WTC11 (cell line): Measurements from ENCODE around the gene AIG1. TPM values are rescaled to one million over a fixed set of nuclear protein-coding genes. Genes with fewer than 3 reads are reported as not detected.

Source experiments
- ATAC-seq: fragments of 200-7000 bp; cut with Tn5 transposase; 2 replicates; pipeline ENCODE4 v1.10.0; 2021; ENCODE audit warnings: mild to moderate bottlenecking, moderate library complexity
- CTCF ChIA-PET: fragments of 300-600 bp; sonication (Branson Sonifier 250); formaldehyde crosslinking; loops from one replicate; lab custom pipeline; 2021; ENCODE audit warnings: antibody characterized with exemption; lab: Charles Lee
- POLR2A ChIA-PET: fragments of 350-600 bp; sonication (Branson Sonifier 250); formaldehyde crosslinking; loops from one replicate; lab custom pipeline; 2021; ENCODE audit warnings: antibody characterized with exemption; lab: Charles Lee
- DNase-seq: peaks from one replicate; pipeline ENCODE4 v3.0.0; 2021; ENCODE audit warnings: low spot score
- H3K27ac Mint-ChIP-seq: 2 replicates; pipeline ENCODE4 v1.8.0; 2021; ENCODE audit warnings: mixed read lengths
- H3K27me3 Mint-ChIP-seq: 2 replicates; pipeline ENCODE4 v1.8.0; 2021; ENCODE audit warnings: low read depth, mild to moderate bottlenecking, moderate library complexity, mixed read lengths
- H3K36me3 Mint-ChIP-seq: 2 replicates; pipeline ENCODE4 v1.8.0; 2021; ENCODE audit warnings: mixed read lengths
- H3K4me1 Mint-ChIP-seq: 2 replicates; pipeline ENCODE4 v1.8.0; 2022; ENCODE audit warnings: mixed read lengths
- H3K4me3 Mint-ChIP-seq: 2 replicates; pipeline ENCODE4 v1.8.0; 2021; ENCODE audit warnings: mild to moderate bottlenecking, moderate library complexity, mixed read lengths
- H3K9me3 Mint-ChIP-seq: 2 replicates; pipeline ENCODE4 v1.8.0; 2021; ENCODE audit warnings: mixed read lengths
- AFF4 ChIP-seq: sonication (generic); formaldehyde crosslinking; IDR thresholded peaks from 2 replicates; pipeline ENCODE4 v1.8.1; 2023; ENCODE audit warnings: mild to moderate bottlenecking, missing genetic modification reagents, borderline replicate concordance
- CREM ChIP-seq: sonication (generic); formaldehyde crosslinking; IDR thresholded peaks from 2 replicates; pipeline ENCODE4 v1.8.1; 2022; ENCODE audit warnings: mild to moderate bottlenecking, missing genetic modification reagents, moderate library complexity
- CTCF ChIP-seq: fragments of 200-600 bp; IDR thresholded peaks from 2 replicates; pipeline ENCODE4 v1.8.0; 2022; ENCODE audit warnings: antibody characterized with exemption
- GABPB1 ChIP-seq: sonication (generic); formaldehyde crosslinking; IDR thresholded peaks from 2 replicates; pipeline ENCODE4 v1.8.1; 2023; ENCODE audit warnings: mild to moderate bottlenecking, missing genetic modification reagents
- JUN ChIP-seq: sonication (generic); formaldehyde crosslinking; IDR thresholded peaks from 2 replicates; pipeline ENCODE4 v1.8.0; 2023; ENCODE audit warnings: mild to moderate bottlenecking, missing genetic modification reagents
- PRRX2 ChIP-seq: fragments of 250-450 bp; sonication (Bioruptor Pico); IDR thresholded peaks from 2 replicates; pipeline ENCODE4 v1.8.0; 2021; ENCODE audit warnings: mild to moderate bottlenecking
- SMAD4 ChIP-seq: sonication (generic); formaldehyde crosslinking; IDR thresholded peaks from 2 replicates; pipeline ENCODE4 v1.8.0; 2022; ENCODE audit warnings: mild to moderate bottlenecking, missing genetic modification reagents
- ZNF121 ChIP-seq: sonication (generic); formaldehyde crosslinking; IDR thresholded peaks from 2 replicates; pipeline ENCODE4 v1.8.0; 2023; ENCODE audit warnings: missing genetic modification reagents
- ZNF317 ChIP-seq: sonication (generic); formaldehyde crosslinking; IDR thresholded peaks from 2 replicates; pipeline ENCODE4 v1.8.1; 2023; ENCODE audit warnings: low read depth, mild to moderate bottlenecking, moderate library complexity, missing genetic modification reagents, borderline replicate concordance
- ZNF423 ChIP-seq: fragments of 250-450 bp; sonication (Bioruptor Pico); IDR thresholded peaks from 2 replicates; pipeline ENCODE4 v2.1.2; 2022; ENCODE audit warnings: mild to moderate bottlenecking, moderate library complexity
- ZNF425 ChIP-seq: fragments of 250-450 bp; sonication (Bioruptor Pico); conservative IDR thresholded peaks from 2 replicates; pipeline ENCODE4 v1.9.0; 2021; ENCODE audit warnings: mild to moderate bottlenecking
- total RNA-seq: library from RNA; stranded (reverse); gene quantifications from 3 replicates; pipeline ENCODE4 v1.2.3, GENCODE V29; 2021
- TF ChIP-seq, protein P1 (sequence below): sonication (generic); formaldehyde crosslinking; IDR thresholded peaks from 2 replicates; pipeline ENCODE4 v1.8.0; 2023; ENCODE audit warnings: mild to moderate bottlenecking, missing genetic modification reagents
- TF ChIP-seq, protein P2 (sequence below): sonication (generic); formaldehyde crosslinking; IDR thresholded peaks from 2 replicates; pipeline ENCODE4 v1.8.1; 2022; ENCODE audit warnings: low read depth, missing genetic modification reagents, borderline replicate concordance

Gene AIG1
- total RNA-seq, 1 experiment from 2014 or later = 38.8 TPM

DNA sequence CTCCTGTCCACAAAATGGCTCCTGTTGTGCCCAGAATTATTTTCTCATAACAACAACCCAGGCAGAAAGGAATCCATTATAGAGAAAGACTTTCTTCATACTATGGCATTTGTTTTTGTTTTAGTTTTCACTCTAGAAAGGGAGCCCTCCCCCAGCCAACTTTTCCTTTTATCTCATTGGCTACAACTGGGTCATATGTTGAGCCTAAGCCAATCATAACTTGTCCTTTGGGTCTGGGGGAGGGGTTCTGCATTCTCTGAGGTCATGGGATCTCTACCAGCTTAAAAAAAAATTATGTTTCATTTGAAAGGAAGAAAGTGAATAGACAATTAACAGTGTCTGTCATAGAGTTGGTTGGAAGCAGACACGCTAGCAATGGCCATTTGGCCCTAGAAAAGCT is 177.6 kb downstream of the AIG1 start (continued):
- TF ChIP-seq CREM (CRISPR knock-in tag) = no peak
- no peak for TF ChIP-seq ZNF121 (CRISPR knock-in tag)
- no peak for TF ChIP-seq ZNF317 (CRISPR knock-in tag)
- TF ChIP-seq AFF4 (CRISPR knock-in tag) = no peak
- no peak for TF ChIP-seq ZNF425
- no peak for TF ChIP-seq CTCF
- TF ChIP-seq, protein P1, sequence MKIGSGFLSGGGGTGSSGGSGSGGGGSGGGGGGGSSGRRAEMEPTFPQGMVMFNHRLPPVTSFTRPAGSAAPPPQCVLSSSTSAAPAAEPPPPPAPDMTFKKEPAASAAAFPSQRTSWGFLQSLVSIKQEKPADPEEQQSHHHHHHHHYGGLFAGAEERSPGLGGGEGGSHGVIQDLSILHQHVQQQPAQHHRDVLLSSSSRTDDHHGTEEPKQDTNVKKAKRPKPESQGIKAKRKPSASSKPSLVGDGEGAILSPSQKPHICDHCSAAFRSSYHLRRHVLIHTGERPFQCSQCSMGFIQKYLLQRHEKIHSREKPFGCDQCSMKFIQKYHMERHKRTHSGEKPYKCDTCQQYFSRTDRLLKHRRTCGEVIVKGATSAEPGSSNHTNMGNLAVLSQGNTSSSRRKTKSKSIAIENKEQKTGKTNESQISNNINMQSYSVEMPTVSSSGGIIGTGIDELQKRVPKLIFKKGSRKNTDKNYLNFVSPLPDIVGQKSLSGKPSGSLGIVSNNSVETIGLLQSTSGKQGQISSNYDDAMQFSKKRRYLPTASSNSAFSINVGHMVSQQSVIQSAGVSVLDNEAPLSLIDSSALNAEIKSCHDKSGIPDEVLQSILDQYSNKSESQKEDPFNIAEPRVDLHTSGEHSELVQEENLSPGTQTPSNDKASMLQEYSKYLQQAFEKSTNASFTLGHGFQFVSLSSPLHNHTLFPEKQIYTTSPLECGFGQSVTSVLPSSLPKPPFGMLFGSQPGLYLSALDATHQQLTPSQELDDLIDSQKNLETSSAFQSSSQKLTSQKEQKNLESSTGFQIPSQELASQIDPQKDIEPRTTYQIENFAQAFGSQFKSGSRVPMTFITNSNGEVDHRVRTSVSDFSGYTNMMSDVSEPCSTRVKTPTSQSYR (CRISPR knock-in tag) = no peak
- no peak for TF ChIP-seq JUN (CRISPR knock-in tag)

DNA sequence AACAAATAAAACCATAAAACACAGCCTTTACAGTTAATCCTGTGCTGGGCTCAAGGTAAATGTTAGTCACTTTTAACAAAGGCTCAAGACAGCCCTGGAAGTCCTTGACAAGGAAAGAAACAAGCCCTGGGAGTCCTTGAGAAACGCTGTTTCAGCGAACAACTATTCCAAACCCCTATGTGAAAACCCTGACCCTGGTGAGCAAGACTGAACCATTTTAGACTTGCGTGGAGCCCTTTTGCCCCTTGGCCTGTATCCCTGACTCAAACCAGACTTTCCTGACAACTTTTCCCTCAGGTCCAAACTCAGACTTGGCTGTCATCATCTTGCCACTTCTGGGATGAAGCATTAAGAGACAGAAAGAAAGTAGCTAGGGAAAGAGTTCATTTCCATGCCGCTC is 180.4 kb downstream of the AIG1 start:
- DNase-seq (no peak), ATAC-seq (no peak)
- peaks cover 9% of the 10 kb centered on the region for H3K4me1 Mint-ChIP-seq
- H3K9me3 Mint-ChIP-seq = peaks cover 12% of the 10 kb centered on the region
- H3K4me3 Mint-ChIP-seq = no peak overlapping the region
- ChIA-PET POLR2A (interaction anchor here (1.1 kb wide), 1 partner anchor 8 kb away, joined by 3 read pairs; no protein-coding TSS in a partner anchor), CTCF (interaction anchor here (1.4 to 3.3 kb wide), 3 partner anchors 9 to 766 kb away, joined by 4 to 10 read pairs (median 5); no protein-coding TSS in a partner anchor)
- TF ChIP-seq, protein P2, sequence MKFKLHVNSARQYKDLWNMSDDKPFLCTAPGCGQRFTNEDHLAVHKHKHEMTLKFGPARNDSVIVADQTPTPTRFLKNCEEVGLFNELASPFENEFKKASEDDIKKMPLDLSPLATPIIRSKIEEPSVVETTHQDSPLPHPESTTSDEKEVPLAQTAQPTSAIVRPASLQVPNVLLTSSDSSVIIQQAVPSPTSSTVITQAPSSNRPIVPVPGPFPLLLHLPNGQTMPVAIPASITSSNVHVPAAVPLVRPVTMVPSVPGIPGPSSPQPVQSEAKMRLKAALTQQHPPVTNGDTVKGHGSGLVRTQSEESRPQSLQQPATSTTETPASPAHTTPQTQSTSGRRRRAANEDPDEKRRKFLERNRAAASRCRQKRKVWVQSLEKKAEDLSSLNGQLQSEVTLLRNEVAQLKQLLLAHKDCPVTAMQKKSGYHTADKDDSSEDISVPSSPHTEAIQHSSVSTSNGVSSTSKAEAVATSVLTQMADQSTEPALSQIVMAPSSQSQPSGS (CRISPR knock-in tag) = no peak
- TF ChIP-seq PRRX2 (CRISPR knock-in tag) = no peak
- TF ChIP-seq GABPB1 = no peak
- no peak for TF ChIP-seq SMAD4 (CRISPR knock-in tag)
- TF ChIP-seq ZNF423 (CRISPR knock-in tag) = no peak
- peaks cover 3% of the 10 kb centered on the region for H3K36me3 Mint-ChIP-seq
- H3K27me3 Mint-ChIP-seq = no peaks in the 10 kb centered on the region
- H3K27ac Mint-ChIP-seq = peak overlapping the region; percentile 63; the same call in 1 of the 2 replicates
